Measurements from ENCODE around the gene COL9A3.

GRCh38 chr20:62772990-62773844 lies 43.6 kb upstream of the COL9A3 start:
- no peak for TF ChIP-seq POLR2A (IDR thresholded peaks at IDR 0.05; ENCODE audit: low read depth, low read length)
- TF ChIP-seq POLR2AphosphoS5 (IDR thresholded peaks at IDR 0.05; ENCODE audit: low read depth, low read length) = no peak
- TF ChIP-seq TAF1 (IDR thresholded peaks at IDR 0.05; ENCODE audit: low read depth, low read length) = no peak

All from GM12891 (cell line).